ENCODE measurements around the gene THADA.

The THADA gene

DNA sequence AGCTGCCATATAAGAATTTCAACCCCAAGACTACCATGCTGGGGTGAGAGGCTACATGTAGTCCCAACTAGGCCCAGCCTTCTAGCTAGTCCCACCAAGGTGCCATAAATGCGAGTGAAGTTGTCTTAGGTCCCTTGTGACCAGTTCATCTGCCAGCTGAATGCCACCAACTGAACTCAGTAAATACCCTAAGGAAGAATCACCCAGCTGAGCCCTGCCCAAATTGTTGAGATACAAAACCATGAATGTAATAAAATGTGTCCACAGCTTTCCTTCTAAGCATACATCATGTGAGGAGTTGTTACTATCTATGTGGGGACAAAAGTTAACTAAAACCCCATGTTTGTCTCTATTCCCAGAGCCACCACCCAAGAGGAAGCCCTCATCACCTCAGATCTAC lies 70.3 kb downstream of the THADA start:
- no peaks in the 10 kb centered on the region for H3K27me3 ChIP-seq (ENCODE audit: control insufficient read depth, insufficient read depth, low read length)
- H3K4me3 ChIP-seq (ENCODE audit: low read length), result no peak overlapping the region
- no peaks in the 10 kb centered on the region for H3K36me3 ChIP-seq (ENCODE audit: control insufficient read depth, insufficient read depth, low read length)
- H3K9me3 ChIP-seq (ENCODE audit: control insufficient read depth, low read length), result no peaks in the 10 kb centered on the region
- no peaks in the 10 kb centered on the region for H3K4me1 ChIP-seq (ENCODE audit: control insufficient read depth, insufficient read depth, low read length)
- no peak overlapping the region for H3K9ac ChIP-seq (ENCODE audit: low read length)

DNA sequence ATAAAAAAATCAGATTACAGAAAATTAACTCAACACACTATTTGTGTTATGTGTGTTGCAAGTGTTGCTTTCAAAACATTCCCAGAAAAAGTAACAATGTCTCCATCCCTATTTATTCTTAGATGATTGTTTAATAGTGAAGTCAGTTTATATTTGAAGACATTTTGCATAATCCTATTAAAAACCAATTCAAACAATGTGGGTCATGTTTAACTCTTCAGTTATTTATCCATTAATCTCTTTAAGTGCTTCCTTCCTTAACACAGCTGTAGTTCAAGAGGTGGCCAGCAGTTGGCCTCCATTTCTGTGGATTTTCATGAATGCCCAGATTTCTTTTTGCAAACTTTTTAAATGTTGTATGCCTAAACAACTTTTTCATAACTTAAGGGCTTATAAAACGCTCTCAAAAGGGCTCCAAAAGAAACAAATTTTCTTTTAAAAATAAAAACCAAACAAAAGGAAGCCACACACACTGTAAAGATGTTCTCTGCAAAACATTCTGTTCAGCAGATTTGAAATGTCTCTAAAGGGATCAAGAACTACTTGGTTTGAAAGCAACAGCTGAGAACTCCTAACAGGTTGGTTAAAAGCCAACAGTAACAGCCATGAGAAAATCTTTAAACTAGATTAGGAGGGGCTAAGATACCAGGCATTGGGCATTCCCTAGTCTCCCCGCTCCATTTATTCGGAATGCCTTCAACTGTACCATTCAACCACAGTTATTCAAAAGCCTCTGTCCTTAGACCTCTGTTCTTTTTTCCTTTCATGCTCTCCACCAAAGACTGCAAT lies 71.5 kb downstream of the THADA start:
- peaks cover 4% of the 10 kb centered on the region for H3K4me1 ChIP-seq (ENCODE audit: control insufficient read depth, insufficient read depth, low read length)
- no peak overlapping the region for H3K9ac ChIP-seq (ENCODE audit: low read length)
- H3K9me3 ChIP-seq (ENCODE audit: control insufficient read depth, low read length), result no peaks in the 10 kb centered on the region
- no peaks in the 10 kb centered on the region for H3K27me3 ChIP-seq (ENCODE audit: control insufficient read depth, insufficient read depth, low read length)
- H3K4me3 ChIP-seq (ENCODE audit: low read length), result no peak overlapping the region
- H3K36me3 ChIP-seq (ENCODE audit: control insufficient read depth, insufficient read depth, low read length), result no peaks in the 10 kb centered on the region

DNA sequence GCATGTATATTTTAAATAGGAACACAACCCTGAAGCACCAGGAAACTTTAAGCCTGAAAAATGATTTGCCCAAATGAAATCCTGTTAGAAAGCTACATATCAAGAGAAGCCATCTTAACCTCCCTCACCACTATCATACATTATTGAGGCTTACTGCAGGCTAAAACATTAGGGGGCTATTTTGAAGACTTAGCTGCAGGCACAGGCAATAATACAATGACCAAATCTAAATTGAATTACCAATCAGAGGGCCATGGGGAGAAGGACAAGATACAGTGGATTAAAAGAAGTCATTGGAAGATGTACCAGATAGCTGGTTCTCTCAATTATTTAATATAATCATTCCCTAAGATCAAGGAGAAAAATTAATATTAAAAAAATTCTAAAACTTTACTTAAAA lies 73.7 kb downstream of the THADA start:
- Histone ChIP-seq H3K4me1 (ENCODE audit: control insufficient read depth, insufficient read depth, low read length) (peaks cover 13% of the 10 kb centered on the region), H3K36me3 (ENCODE audit: control insufficient read depth, insufficient read depth, low read length) (no peaks in the 10 kb centered on the region), H3K27me3 (ENCODE audit: control insufficient read depth, insufficient read depth, low read length) (no peaks in the 10 kb centered on the region), H3K4me3 (ENCODE audit: low read length) (no peak overlapping the region), H3K9ac (ENCODE audit: low read length) (no peak overlapping the region), H3K9me3 (ENCODE audit: control insufficient read depth, low read length) (no peaks in the 10 kb centered on the region)

GRCh38 chr2:43521568-43521967 lies 74.3 kb downstream of the THADA start:
- H3K27me3 ChIP-seq (ENCODE audit: control insufficient read depth, insufficient read depth, low read length), result no peaks in the 10 kb centered on the region
- H3K9ac ChIP-seq (ENCODE audit: low read length), result no peak overlapping the region
- H3K4me1 ChIP-seq (ENCODE audit: control insufficient read depth, insufficient read depth, low read length), result peaks cover 17% of the 10 kb centered on the region
- no peaks in the 10 kb centered on the region for H3K36me3 ChIP-seq (ENCODE audit: control insufficient read depth, insufficient read depth, low read length)
- H3K4me3 ChIP-seq (ENCODE audit: low read length), result no peak overlapping the region
- H3K9me3 ChIP-seq (ENCODE audit: control insufficient read depth, low read length), result no peaks in the 10 kb centered on the region

GRCh38 chr2:43520919-43521318 lies 74.9 kb downstream of the THADA start:
- H3K4me1 ChIP-seq (ENCODE audit: control insufficient read depth, insufficient read depth, low read length), result peaks cover 17% of the 10 kb centered on the region
- H3K9ac ChIP-seq (ENCODE audit: low read length), result no peak overlapping the region
- no peaks in the 10 kb centered on the region for H3K9me3 ChIP-seq (ENCODE audit: control insufficient read depth, low read length)
- no peaks in the 10 kb centered on the region for H3K36me3 ChIP-seq (ENCODE audit: control insufficient read depth, insufficient read depth, low read length)
- no peak overlapping the region for H3K4me3 ChIP-seq (ENCODE audit: low read length)
- H3K27me3 ChIP-seq (ENCODE audit: control insufficient read depth, insufficient read depth, low read length), result no peaks in the 10 kb centered on the region

DNA sequence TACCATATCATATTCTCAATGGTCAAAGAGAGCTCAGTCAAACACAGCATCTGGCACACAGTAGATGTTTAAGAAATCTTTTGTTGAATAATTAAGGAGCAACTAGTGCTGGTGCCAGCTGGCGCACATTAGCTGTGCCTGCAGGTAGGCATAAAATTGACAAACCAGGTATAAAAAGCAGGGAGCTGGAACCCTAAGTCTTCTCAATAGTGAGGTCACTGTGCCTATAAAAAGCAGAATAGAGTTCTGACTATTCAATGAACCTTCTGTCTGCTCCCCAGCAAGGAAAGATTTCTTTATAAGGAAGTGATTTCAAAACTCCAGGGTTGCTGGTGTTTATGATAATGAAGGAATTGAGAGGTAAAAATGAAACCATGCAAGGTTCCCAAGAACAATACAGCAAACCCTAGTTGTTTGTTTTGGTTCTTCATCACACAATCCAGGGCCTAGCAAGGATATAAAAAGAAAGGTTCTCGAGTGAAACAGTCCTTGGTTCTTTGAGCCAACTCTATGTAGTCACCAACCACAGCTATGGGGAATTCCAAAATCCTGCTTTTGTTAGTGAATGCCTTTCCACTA lies 76.1 kb downstream of the THADA start:
- H3K4me3 ChIP-seq (ENCODE audit: low read length), result no peak overlapping the region
- H3K9ac ChIP-seq (ENCODE audit: low read length), result peak overlapping the region; percentile 31
- H3K27me3 ChIP-seq (ENCODE audit: control insufficient read depth, insufficient read depth, low read length), result no peaks in the 10 kb centered on the region
- peaks cover 17% of the 10 kb centered on the region for H3K4me1 ChIP-seq (ENCODE audit: control insufficient read depth, insufficient read depth, low read length)
- H3K9me3 ChIP-seq (ENCODE audit: control insufficient read depth, low read length), result no peaks in the 10 kb centered on the region
- H3K36me3 ChIP-seq (ENCODE audit: control insufficient read depth, insufficient read depth, low read length), result no peaks in the 10 kb centered on the region

DNA sequence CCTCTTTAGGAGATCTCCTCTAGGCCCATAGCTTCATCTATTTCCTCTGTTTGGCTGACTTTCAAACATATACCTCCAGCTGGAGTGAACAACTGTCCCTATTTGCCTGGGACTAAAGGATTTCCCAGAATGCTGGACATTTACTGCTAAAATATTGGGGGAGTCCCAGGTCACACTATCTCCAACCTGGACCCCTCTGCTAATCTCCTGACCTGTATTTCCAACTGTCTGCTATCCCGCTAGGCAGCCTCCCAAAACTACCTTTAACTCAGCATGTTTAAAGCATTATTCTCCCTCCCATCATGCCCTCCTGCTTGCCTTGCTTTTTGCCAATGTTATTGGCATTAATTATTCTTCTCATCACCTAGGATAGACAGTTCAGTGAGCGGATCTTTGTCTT lies 77.1 kb downstream of the THADA start:
- no peak overlapping the region for H3K4me3 ChIP-seq (ENCODE audit: low read length)
- H3K27me3 ChIP-seq (ENCODE audit: control insufficient read depth, insufficient read depth, low read length), result no peaks in the 10 kb centered on the region
- no peaks in the 10 kb centered on the region for H3K9me3 ChIP-seq (ENCODE audit: control insufficient read depth, low read length)
- peaks cover 17% of the 10 kb centered on the region for H3K4me1 ChIP-seq (ENCODE audit: control insufficient read depth, insufficient read depth, low read length)
- no peaks in the 10 kb centered on the region for H3K36me3 ChIP-seq (ENCODE audit: control insufficient read depth, insufficient read depth, low read length)
- peak overlapping the region; percentile 1 for H3K9ac ChIP-seq (ENCODE audit: low read length)

- peaks cover 17% of the 10 kb centered on the region for H3K4me1 ChIP-seq (ENCODE audit: control insufficient read depth, insufficient read depth, low read length)
- no peaks in the 10 kb centered on the region for H3K27me3 ChIP-seq (ENCODE audit: control insufficient read depth, insufficient read depth, low read length)
These were observed 77.7 kb downstream of the THADA start for GRCh38 chr2:43518181-43518580.

GRCh38 chr2:43515807-43516497 lies 79.9 kb downstream of the THADA start:
- Histone ChIP-seq H3K4me1 (ENCODE audit: control insufficient read depth, insufficient read depth, low read length) (peaks cover 17% of the 10 kb centered on the region), H3K36me3 (ENCODE audit: control insufficient read depth, insufficient read depth, low read length) (no peaks in the 10 kb centered on the region), H3K27me3 (ENCODE audit: control insufficient read depth, insufficient read depth, low read length) (no peaks in the 10 kb centered on the region), H3K4me3 (ENCODE audit: low read length) (no peak overlapping the region), H3K9ac (ENCODE audit: low read length) (no peak overlapping the region), H3K9me3 (ENCODE audit: control insufficient read depth, low read length) (no peaks in the 10 kb centered on the region)

More at GRCh38 chr2:43518181-43518580, 77.7 kb downstream of the THADA start:
- Histone ChIP-seq H3K9ac (ENCODE audit: low read length) (peak overlapping the region; percentile 1), H3K9me3 (ENCODE audit: control insufficient read depth, low read length) (no peaks in the 10 kb centered on the region), H3K4me3 (ENCODE audit: low read length) (no peak overlapping the region), H3K36me3 (ENCODE audit: control insufficient read depth, insufficient read depth, low read length) (no peaks in the 10 kb centered on the region)

GRCh38 chr2:43515248-43515647 lies 80.6 kb downstream of the THADA start:
- Histone ChIP-seq H3K27me3 (ENCODE audit: control insufficient read depth, insufficient read depth, low read length) (no peaks in the 10 kb centered on the region), H3K4me3 (ENCODE audit: low read length) (no peak overlapping the region), H3K9me3 (ENCODE audit: control insufficient read depth, low read length) (no peaks in the 10 kb centered on the region), H3K4me1 (ENCODE audit: control insufficient read depth, insufficient read depth, low read length) (peaks cover 17% of the 10 kb centered on the region), H3K9ac (ENCODE audit: low read length) (no peak overlapping the region), H3K36me3 (ENCODE audit: control insufficient read depth, insufficient read depth, low read length) (no peaks in the 10 kb centered on the region)

- no peak overlapping the region for H3K9ac ChIP-seq (ENCODE audit: low read length)
- no peaks in the 10 kb centered on the region for H3K9me3 ChIP-seq (ENCODE audit: control insufficient read depth, low read length)
- H3K4me1 ChIP-seq (ENCODE audit: control insufficient read depth, insufficient read depth, low read length), result peaks cover 13% of the 10 kb centered on the region
- no peaks in the 10 kb centered on the region for H3K27me3 ChIP-seq (ENCODE audit: control insufficient read depth, insufficient read depth, low read length)
- H3K4me3 ChIP-seq (ENCODE audit: low read length), result no peak overlapping the region
- no peaks in the 10 kb centered on the region for H3K36me3 ChIP-seq (ENCODE audit: control insufficient read depth, insufficient read depth, low read length)
These were observed 82.0 kb downstream of the THADA start for GRCh38 chr2:43513796-43514195.

GRCh38 chr2:43513216-43513615 lies 82.6 kb downstream of the THADA start:
- Histone ChIP-seq H3K9ac (ENCODE audit: low read length) (no peak overlapping the region), H3K4me3 (ENCODE audit: low read length) (no peak overlapping the region), H3K9me3 (ENCODE audit: control insufficient read depth, low read length) (no peaks in the 10 kb centered on the region), H3K36me3 (ENCODE audit: control insufficient read depth, insufficient read depth, low read length) (no peaks in the 10 kb centered on the region), H3K4me1 (ENCODE audit: control insufficient read depth, insufficient read depth, low read length) (peaks cover 11% of the 10 kb centered on the region), H3K27me3 (ENCODE audit: control insufficient read depth, insufficient read depth, low read length) (no peaks in the 10 kb centered on the region)
